ENCODE data around the gene LSM2.
A peak's percentile ranks its signal among the peaks of the same experiment; 100 is the strongest.
"Not testable (repeated sequence)": the region's sequence is repeated elsewhere in the genome, so short reads cannot be mapped to it uniquely, and the experiment has no call there.

The LSM2 gene

GRCh38 chr6:31806470-31807272, at the start of gene LSM2:
LSM2 (minus strand) TSS chr6:31806966; CDS start chr6:31806757, 209 bp downstream.
- DNase-seq (ENCODE audit: low spot score) = peak; percentile 97

GRCh38 chr6:31851980-31852718, 45.4 kb upstream of the LSM2 start:
- not testable (repeated sequence) for DNase-seq (ENCODE audit: low spot score)

- no peak for DNase-seq (ENCODE audit: low spot score)
Observed at GRCh38 chr6:31851485-31851832, 44.7 kb upstream of the LSM2 start.

- DNase-seq (ENCODE audit: low spot score) = no peak
Observed at GRCh38 chr6:31850765-31851484, 44.2 kb upstream of the LSM2 start.

GRCh38 chr6:31847276-31847978, 40.7 kb upstream of the LSM2 start:
- no peak for DNase-seq (ENCODE audit: low spot score)

- no peak for DNase-seq (ENCODE audit: low spot score)
Observed at GRCh38 chr6:31844507-31844906, 37.7 kb upstream of the LSM2 start.

- DNase-seq (ENCODE audit: low spot score) = no peak
Observed at GRCh38 chr6:31842053-31842452, 35.3 kb upstream of the LSM2 start.

- not testable (repeated sequence) for DNase-seq (ENCODE audit: low spot score)
Observed at GRCh38 chr6:31839779-31840126, 33.0 kb upstream of the LSM2 start.

- no peak for DNase-seq (ENCODE audit: low spot score)
Observed at GRCh38 chr6:31838968-31839367, 32.2 kb upstream of the LSM2 start.

- DNase-seq (ENCODE audit: low spot score) = not testable (repeated sequence)
Observed at GRCh38 chr6:31838114-31838553, 31.4 kb upstream of the LSM2 start.

- no peak for DNase-seq (ENCODE audit: low spot score)
Observed at GRCh38 chr6:31837369-31838113, 30.8 kb upstream of the LSM2 start.

- DNase-seq (ENCODE audit: low spot score) = no peak
Observed at GRCh38 chr6:31836474-31837368, 30.0 kb upstream of the LSM2 start.

- DNase-seq (ENCODE audit: low spot score) = no peak
Observed at GRCh38 chr6:31836047-31836473, 29.3 kb upstream of the LSM2 start.

- peak; percentile 91 for DNase-seq (ENCODE audit: low spot score)
Observed at GRCh38 chr6:31834367-31835250, 27.8 kb upstream of the LSM2 start.

GRCh38 chr6:31831350-31832215, 24.8 kb upstream of the LSM2 start:
- DNase-seq (ENCODE audit: low spot score) = peak; percentile 64

GRCh38 chr6:31830886-31831335, 24.1 kb upstream of the LSM2 start:
- peak; percentile 84 for DNase-seq (ENCODE audit: low spot score)

GRCh38 chr6:31829633-31830283, 23.0 kb upstream of the LSM2 start:
- peak; percentile 89 for DNase-seq (ENCODE audit: low spot score)

All from pons (tissue), 1 donor.